Hepatocyte (in vitro differentiated cells): ENCODE data around the gene SPTBN5. TPM values are rescaled to one million over a fixed set of nuclear protein-coding genes. Genes with fewer than 3 reads are reported as not detected.

Experiments used
- DNase-seq: peaks from one replicate; pipeline ENCODE4 v3.0.0-alpha.2; 2016; ENCODE audit warnings: low spot score
- H2AFZ ChIP-seq: fragments of 200-600 bp; sonication (generic); 2 replicates; pipeline ENCODE4 v1.6.0; 2016; ENCODE audit warnings: antibody characterized with exemption, mild to moderate bottlenecking
- H3K27ac ChIP-seq: fragments of 200-600 bp; sonication (generic); 2 replicates; pipeline ENCODE4 v1.5.1; 2016; ENCODE audit warnings: mild to moderate bottlenecking
- H3K27me3 ChIP-seq: fragments of 200-600 bp; sonication (generic); 2 replicates; pipeline ENCODE4 v1.6.1; 2016
- H3K36me3 ChIP-seq: fragments of 200-600 bp; sonication (generic); replicated peaks from 2 replicates; pipeline ENCODE4 v1.5.1; 2016; ENCODE audit warnings: low read depth; ENCODE audit not compliant: insufficient read depth
- H3K4me1 ChIP-seq: fragments of 200-600 bp; sonication (generic); 2 replicates; pipeline ENCODE4 v1.5.1; 2016; ENCODE audit warnings: mild to moderate bottlenecking, moderate library complexity; ENCODE audit not compliant: insufficient read depth
- H3K4me2 ChIP-seq: fragments of 200-600 bp; sonication (generic); 2 replicates; pipeline ENCODE4 v1.6.0; 2016
- H3K4me3 ChIP-seq: fragments of 200-600 bp; sonication (generic); 2 replicates; pipeline ENCODE4 v1.5.1; 2016; ENCODE audit warnings: mild to moderate bottlenecking
- H3K79me2 ChIP-seq: fragments of 200-600 bp; sonication (generic); 2 replicates; pipeline ENCODE4 v1.6.0; 2017; ENCODE audit warnings: mild to moderate bottlenecking
- H3K9me2 ChIP-seq: fragments of 200-600 bp; sonication (generic); replicated peaks from 2 replicates; pipeline ENCODE4 v1.6.0; 2017; ENCODE audit warnings: mild to moderate bottlenecking; ENCODE audit not compliant: insufficient read depth
- H3K9me3 ChIP-seq: fragments of 200-600 bp; sonication (generic); 2 replicates; pipeline ENCODE4 v1.5.1; 2016; ENCODE audit warnings: low read depth, mild to moderate bottlenecking
- H4K20me1 ChIP-seq: fragments of 200-600 bp; sonication (generic); 2 replicates; pipeline ENCODE4 v1.6.0; 2016; ENCODE audit warnings: mild to moderate bottlenecking; ENCODE audit not compliant: insufficient read depth, poor library complexity, severe bottlenecking
- EZH2 ChIP-seq: fragments of 200-600 bp; sonication (generic); IDR thresholded peaks from 2 replicates; pipeline ENCODE4 v1.6.1; 2016; ENCODE audit warnings: antibody characterized with exemption, mild to moderate bottlenecking, borderline replicate concordance
- EZH2phosphoT487 ChIP-seq: fragments of 200-600 bp; sonication (generic); IDR thresholded peaks from one replicate; pipeline ENCODE4 v1.6.1; 2018; ENCODE audit warnings: antibody characterized with exemption, mild to moderate bottlenecking, low read depth, moderate library complexity; ENCODE audit not compliant: unreplicated experiment, severe bottlenecking
- WGBS: methylation state at CpG from one replicate; pipeline ENCODE4 v1.1.6; 2016; ENCODE audit warnings: low lambda C conversion rate; ENCODE audit errors: missing lambda C conversion rate; 5-methylcytosine and 5-hydroxymethylcytosine counted together
- polyA plus RNA-seq: library from polyadenylated mRNA; unstranded; fragments of >200 nt; fragmentation: Nextera tagmentation; extraction: Ambion mirVana; gene quantifications from 2 replicates; pipeline ENCODE4 v1.2.1, GENCODE V29; 2016
- total RNA-seq: library from RNA; depleted of rRNA; stranded (reverse); fragments of >200 nt; gene quantifications from 2 replicates; pipeline ENCODE4 v1.2.3, GENCODE V29; 2014
- TF ChIP-seq, protein P1 (sequence below): fragments of 200-600 bp; sonication (generic); IDR thresholded peaks from 2 replicates; pipeline ENCODE4 v1.5.1; 2016; ENCODE audit warnings: antibody characterized with exemption, mild to moderate bottlenecking; ENCODE audit not compliant: poor library complexity

SPTBN5 gene
- total and polyA plus RNA-seq, 2 experiments from 2014 or later: 1.7 to 1.9 TPM

DNA sequence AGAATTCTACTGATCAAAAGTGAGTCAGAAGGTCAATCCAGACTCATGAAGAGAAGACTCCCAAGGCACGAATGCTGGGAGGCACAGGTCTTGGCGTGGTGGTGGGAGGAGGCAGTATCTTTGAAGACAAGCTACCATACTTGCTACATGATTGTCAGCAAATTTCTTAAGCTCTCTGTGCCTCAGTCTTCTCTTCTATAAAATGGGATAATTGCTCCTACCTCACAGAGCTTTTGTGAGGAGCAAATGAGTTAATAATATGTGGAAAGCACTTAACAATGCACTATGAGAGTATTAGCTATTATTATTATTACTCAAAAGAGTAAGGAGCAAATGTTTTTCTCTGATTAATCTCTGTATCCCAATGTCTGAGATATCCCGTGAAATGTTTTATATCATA, 42.3 kb upstream of the SPTBN5 start:
- 97% methylated on average over 3 of the region's 3 CpGs for WGBS
- H3K79me2 ChIP-seq: peaks cover 25% of the 10 kb centered on the region

DNA sequence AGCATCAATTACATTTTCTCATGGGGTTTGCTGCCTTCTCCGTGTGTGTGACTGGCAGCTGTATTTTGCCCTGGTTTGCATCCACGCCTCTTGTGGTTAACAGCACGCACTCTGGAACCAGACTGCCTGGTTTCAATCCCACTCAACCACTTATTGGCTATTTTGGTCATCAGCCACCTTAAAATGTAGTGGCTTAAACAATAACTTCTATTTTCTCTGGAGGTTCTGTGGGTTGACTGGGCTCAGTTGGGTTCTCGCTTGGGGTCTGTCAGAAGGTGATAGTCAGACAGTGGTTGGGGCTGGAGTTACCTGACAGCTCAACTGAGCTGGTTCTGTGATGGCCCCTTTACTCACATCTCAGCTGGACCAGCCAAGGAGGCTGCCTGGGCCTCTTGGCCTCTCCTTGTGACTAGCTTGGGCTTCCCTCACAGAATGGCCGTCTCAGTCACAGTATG, 41.7 kb upstream of the SPTBN5 start:
- Histone ChIP-seq H2AFZ (no peak overlapping the region), H3K27me3 (no peaks in the 10 kb centered on the region), H3K9me3 (no peaks in the 10 kb centered on the region), H3K4me2 (no peak overlapping the region), H4K20me1 (no peaks in the 10 kb centered on the region), H3K27ac (no peak overlapping the region), H3K9me2 (no peaks in the 10 kb centered on the region), H3K79me2 (peaks cover 24% of the 10 kb centered on the region), H3K4me1 (peaks cover 31% of the 10 kb centered on the region), H3K36me3 (no peaks in the 10 kb centered on the region), H3K4me3 (no peak overlapping the region)
- WGBS: 88% methylated on average over 5 of the region's 5 CpGs
- no peak for DNase-seq
- TF ChIP-seq EZH2: no peak
- TF ChIP-seq EZH2phosphoT487: no peak
- TF ChIP-seq, protein P1, sequence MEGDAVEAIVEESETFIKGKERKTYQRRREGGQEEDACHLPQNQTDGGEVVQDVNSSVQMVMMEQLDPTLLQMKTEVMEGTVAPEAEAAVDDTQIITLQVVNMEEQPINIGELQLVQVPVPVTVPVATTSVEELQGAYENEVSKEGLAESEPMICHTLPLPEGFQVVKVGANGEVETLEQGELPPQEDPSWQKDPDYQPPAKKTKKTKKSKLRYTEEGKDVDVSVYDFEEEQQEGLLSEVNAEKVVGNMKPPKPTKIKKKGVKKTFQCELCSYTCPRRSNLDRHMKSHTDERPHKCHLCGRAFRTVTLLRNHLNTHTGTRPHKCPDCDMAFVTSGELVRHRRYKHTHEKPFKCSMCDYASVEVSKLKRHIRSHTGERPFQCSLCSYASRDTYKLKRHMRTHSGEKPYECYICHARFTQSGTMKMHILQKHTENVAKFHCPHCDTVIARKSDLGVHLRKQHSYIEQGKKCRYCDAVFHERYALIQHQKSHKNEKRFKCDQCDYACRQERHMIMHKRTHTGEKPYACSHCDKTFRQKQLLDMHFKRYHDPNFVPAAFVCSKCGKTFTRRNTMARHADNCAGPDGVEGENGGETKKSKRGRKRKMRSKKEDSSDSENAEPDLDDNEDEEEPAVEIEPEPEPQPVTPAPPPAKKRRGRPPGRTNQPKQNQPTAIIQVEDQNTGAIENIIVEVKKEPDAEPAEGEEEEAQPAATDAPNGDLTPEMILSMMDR: no peak

More for the DNA sequence above, 42.3 kb upstream of the SPTBN5 start:
- TF ChIP-seq EZH2 (no peak), EZH2phosphoT487 (no peak)
- no peaks in the 10 kb centered on the region for H3K9me2 ChIP-seq
- no peaks in the 10 kb centered on the region for H3K9me3 ChIP-seq
- no peaks in the 10 kb centered on the region for H4K20me1 ChIP-seq
- H3K27ac ChIP-seq: no peak overlapping the region
- no peaks in the 10 kb centered on the region for H3K27me3 ChIP-seq
- no peak for DNase-seq
- no peak overlapping the region for H3K4me3 ChIP-seq
- H3K36me3 ChIP-seq: no peaks in the 10 kb centered on the region
- H3K4me2 ChIP-seq: no peak overlapping the region
- no peak overlapping the region for H2AFZ ChIP-seq
- peaks cover 25% of the 10 kb centered on the region for H3K4me1 ChIP-seq

DNA sequence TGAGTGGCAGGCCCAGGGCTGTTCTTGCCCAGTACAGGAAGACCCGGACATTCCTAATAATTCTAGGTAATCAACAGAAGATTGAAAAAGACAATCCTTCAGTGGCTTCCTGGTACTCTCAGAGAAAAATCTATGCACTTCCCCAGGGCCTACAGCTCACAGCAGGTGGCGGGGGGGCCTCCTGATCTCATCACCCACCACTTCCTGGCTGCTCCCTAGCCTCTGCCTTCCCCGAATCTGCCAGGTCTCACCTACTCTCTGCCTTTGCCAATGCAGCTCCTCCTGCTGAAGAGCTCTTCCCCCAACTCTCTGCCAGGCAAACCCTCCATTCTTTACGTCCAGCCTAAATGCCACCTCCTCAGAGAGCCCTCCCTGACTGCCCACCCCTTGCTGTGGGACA, 41.0 kb upstream of the SPTBN5 start:
- H3K9me3 ChIP-seq: no peaks in the 10 kb centered on the region
- H3K9me2 ChIP-seq: no peaks in the 10 kb centered on the region
- H3K4me3 ChIP-seq: no peak overlapping the region
- H4K20me1 ChIP-seq: no peaks in the 10 kb centered on the region
- H3K27ac ChIP-seq: no peak overlapping the region
- peaks cover 38% of the 10 kb centered on the region for H3K4me1 ChIP-seq
- H3K79me2 ChIP-seq: peaks cover 24% of the 10 kb centered on the region
- no peaks in the 10 kb centered on the region for H3K27me3 ChIP-seq
- 89% methylated on average over 4 of the region's 4 CpGs for WGBS
- TF ChIP-seq EZH2 (no peak), EZH2phosphoT487 (no peak)
- H2AFZ ChIP-seq: no peak overlapping the region
- H3K4me2 ChIP-seq: no peak overlapping the region
- H3K36me3 ChIP-seq: no peaks in the 10 kb centered on the region
- DNase-seq: no peak

DNA sequence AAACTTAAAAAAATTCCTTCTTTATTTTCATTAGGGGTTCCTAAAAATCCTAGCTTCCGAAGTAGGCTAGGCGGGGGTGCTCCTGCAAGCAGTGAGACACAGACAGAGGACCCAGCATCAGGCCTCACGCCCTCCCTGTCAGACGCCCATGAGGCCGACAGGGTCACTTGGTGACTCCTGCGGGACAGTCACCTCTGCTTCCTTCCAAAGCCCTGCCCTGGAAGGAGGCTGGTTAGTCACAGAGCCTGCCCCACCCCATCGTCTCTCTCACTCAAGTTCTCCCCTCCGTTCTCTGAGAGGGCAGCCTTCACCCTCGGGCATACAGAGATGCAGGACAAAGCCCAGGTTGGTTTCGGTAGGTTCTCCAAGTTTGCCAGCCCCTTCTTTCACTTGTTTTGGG, 39.9 kb upstream of the SPTBN5 start:
- no peak overlapping the region for H3K4me2 ChIP-seq
- H3K79me2 ChIP-seq: peaks cover 27% of the 10 kb centered on the region
- H3K36me3 ChIP-seq: no peaks in the 10 kb centered on the region
- peak; percentile 55 for DNase-seq
- peak overlapping the region; percentile 69 for H3K27ac ChIP-seq
- H3K4me3 ChIP-seq: no peak overlapping the region
- H3K27me3 ChIP-seq: no peaks in the 10 kb centered on the region
- H3K9me3 ChIP-seq: no peaks in the 10 kb centered on the region
- H4K20me1 ChIP-seq: no peaks in the 10 kb centered on the region
- 66% methylated on average over 10 of the region's 10 CpGs for WGBS
- TF ChIP-seq EZH2 (no peak), EZH2phosphoT487 (no peak)
- TF ChIP-seq, protein P1: no peak
- peaks cover 43% of the 10 kb centered on the region for H3K4me1 ChIP-seq
- no peak overlapping the region for H2AFZ ChIP-seq
- no peaks in the 10 kb centered on the region for H3K9me2 ChIP-seq
